HepG2 (cell line): ENCODE measurements around the gene BACH2. TPM values are rescaled to one million over a fixed set of nuclear protein-coding genes. Genes with fewer than 3 reads are reported as not detected.

Source experiments
- ATAC-seq: fragments of 200-7000 bp; cut with Tn5 transposase; 3 replicates; pipeline ENCODE4 v1.9.1; 2020; ENCODE audit warnings: mild to moderate bottlenecking, moderate library complexity
- BruUV-seq: library from RNA; stranded (reverse); fragments of 400-500 nt; replicated peaks from 2 replicates; lab custom pipeline; 2021; lab: Mats Ljungman, UMichigan
- CTCF ChIA-PET: fragments of 300-600 bp; formaldehyde crosslinking; extraction: SDS; loops from one replicate; lab custom pipeline; 2021; ENCODE audit warnings: low total read pairs, inconsistent platforms, low intra/inter-chr PET ratio; lab: Yijun Ruan, JAX
- POLR2A ChIA-PET: fragments of 350-600 bp; sonication (Branson Sonifier 250); formaldehyde crosslinking; loops from one replicate; lab custom pipeline; 2020; ENCODE audit warnings: antibody characterized with exemption, inconsistent platforms; lab: Yijun Ruan, JAX
- DNase-seq: peaks from one replicate; pipeline ENCODE4 v3.0.0-alpha.2; 2015; ENCODE audit warnings: low spot score
- FAIRE-seq: peaks from 3 replicates; lab custom pipeline; 2011; peaks lifted over from hg19 to GRCh38; lab: Jason Lieb, UNC
- H2AFZ ChIP-seq: one replicate; pipeline ENCODE4 v1.6.1; 2011; ENCODE audit warnings: low read length, inconsistent platforms
- H3K27ac ChIP-seq: fragments of 300-600 bp; 3 replicates; pipeline ENCODE4 v1.8.0; 2011; ENCODE audit warnings: mixed run types, mild to moderate bottlenecking, mixed read lengths, low read length, inconsistent platforms; ENCODE audit not compliant: insufficient read depth; ENCODE audit errors: extremely low read length
- H3K27me3 ChIP-seq, 2 experiments: fragments of 200-600 bp in 1 of 2; 2 replicates in 1 of 2; 3 replicates in 1 of 2; pipeline versions ENCODE4 v1.6.0 to v1.8.0; 2011; ENCODE audit warnings: low read length in 2 of 2, mild to moderate bottlenecking in 2 of 2, moderate library complexity in 2 of 2, inconsistent platforms in 1 of 2; ENCODE audit not compliant: insufficient read depth in 2 of 2, control insufficient read depth in 1 of 2
- H3K36me3 ChIP-seq, 2 experiments: fragments of 200-600 bp in 1 of 2; replicated peaks in 1 of 2; 2 replicates in 1 of 2; 3 replicates in 1 of 2; pipeline versions ENCODE4 v1.5.1 to v1.8.0; 2011; ENCODE audit warnings: low read length in 2 of 2, inconsistent platforms in 1 of 2; ENCODE audit not compliant: insufficient read depth in 2 of 2, control insufficient read depth in 1 of 2
- H3K4me1 ChIP-seq: 2 replicates; pipeline ENCODE4 v1.5.1; 2012; ENCODE audit warnings: low read length, inconsistent platforms; ENCODE audit not compliant: insufficient read depth
- H3K4me2 ChIP-seq: 2 replicates; pipeline ENCODE4 v1.6.0; 2011; ENCODE audit warnings: low read depth, low read length, inconsistent platforms
- H3K4me3 ChIP-seq, 3 experiments: fragments of 200-600 bp in 1 of 3; sonication (generic), shearing (Covaris generic) in 1 of 3; replicated peaks in 1 of 3; 2 replicates each; pipeline ENCODE4 v1.5.1; 2011 to 2016; ENCODE audit warnings: low read length in 3 of 3, inconsistent platforms in 2 of 3, low read depth in 2 of 3, mild to moderate bottlenecking in 2 of 3, control low read depth in 1 of 3, mixed read lengths in 1 of 3; ENCODE audit not compliant: insufficient read depth in 1 of 3
- H3K79me2 ChIP-seq: one replicate; pipeline ENCODE4 v1.6.1; 2011; ENCODE audit warnings: low read length, inconsistent platforms; ENCODE audit not compliant: insufficient read depth
- H3K9ac ChIP-seq: 2 replicates; pipeline ENCODE4 v1.6.0; 2011; ENCODE audit warnings: mild to moderate bottlenecking, low read depth, low read length, inconsistent platforms; ENCODE audit not compliant: insufficient read depth
- H3K9me3 ChIP-seq: 2 replicates; pipeline ENCODE4 v1.5.1; 2012; ENCODE audit warnings: mild to moderate bottlenecking, low read length
- H4K20me1 ChIP-seq: 2 replicates; pipeline ENCODE4 v1.6.0; 2011; ENCODE audit warnings: inconsistent platforms, mild to moderate bottlenecking, low read length, moderate library complexity; ENCODE audit not compliant: insufficient read depth
- ARHGAP35 ChIP-seq: sonication (generic); formaldehyde crosslinking; IDR thresholded peaks from 2 replicates; pipeline ENCODE4 v1.9.0; 2022; ENCODE audit warnings: mild to moderate bottlenecking, inconsistent platforms, moderate library complexity, missing genetic modification reagents, borderline replicate concordance
- ATRX ChIP-seq: sonication (generic); formaldehyde crosslinking; IDR thresholded peaks from 2 replicates; pipeline ENCODE4 v1.4.0; 2020; ENCODE audit warnings: missing genetic modification reagents, borderline replicate concordance
- BCLAF1 ChIP-seq: fragments of 450-650 bp; IDR thresholded peaks from 2 replicates; pipeline ENCODE4 v1.6.1; 2017; ENCODE audit warnings: mild to moderate bottlenecking
- PRPF4 ChIP-seq: fragments of 200-400 bp; formaldehyde crosslinking; IDR thresholded peaks from 2 replicates; pipeline ENCODE4 v1.6.1; 2016; ENCODE audit warnings: low read length, low read depth; ENCODE audit not compliant: poor library complexity, severe bottlenecking
- RBM39 ChIP-seq: fragments of 200-400 bp; formaldehyde crosslinking; IDR thresholded peaks from one replicate; pipeline ENCODE4 v1.6.1; 2018; ENCODE audit warnings: antibody characterized with exemption, mild to moderate bottlenecking, low read depth, low read length; ENCODE audit not compliant: poor library complexity, severe bottlenecking
- ZNF230 ChIP-seq: sonication (generic); formaldehyde crosslinking; IDR thresholded peaks from 2 replicates; pipeline ENCODE4 v1.4.0; 2020; ENCODE audit warnings: mild to moderate bottlenecking, missing genetic modification reagents
- ZNF770 ChIP-seq: sonication (generic); formaldehyde crosslinking; IDR thresholded peaks from 2 replicates; pipeline ENCODE4 v1.5.0; 2020; ENCODE audit warnings: mild to moderate bottlenecking, missing genetic modification reagents
- WGBS: methylation state at CpG from one replicate; pipeline ENCODE4 v1.1.6; 2017; ENCODE audit warnings: low lambda C conversion rate; 5-methylcytosine and 5-hydroxymethylcytosine counted together
- in situ Hi-C: cut with HindIII; loops from 2 replicates; pipeline ENCODE4 v1.10.0; 2017; ENCODE audit warnings: low pct_unique_long_range_greater_than_20kb; ENCODE audit not compliant: extremely low pct_ligation_motif_present
- intact Hi-C: fragments of 100-400 bp; cut with micrococcal nuclease; formaldehyde crosslinking; loops from one replicate; pipeline ENCODE4 v1.10.0; 2022; ENCODE audit not compliant: unreplicated experiment
- polyA plus RNA-seq, 8 experiments: library from polyadenylated mRNA; depleted of rRNA in 3 of 8; stranded (reverse) in 7 of 8; unstranded in 1 of 8; fragments of >200 nt; fragmentation: Illumina TruSeq in 4 of 8; extraction: Trizol in 4 of 8; gene quantifications; 2 replicates each; pipeline versions ENCODE4 v1.2.1 to v1.2.3, GENCODE V29; 2011 to 2016; ENCODE audit warnings: low read depth in 4 of 8, missing spikeins in 1 of 8, mixed read lengths in 1 of 8; ENCODE audit not compliant: insufficient read depth in 1 of 8
- total RNA-seq, 5 experiments: library from RNA; depleted of rRNA; stranded (reverse); fragments of >200 nt; fragmentation: Illumina TruSeq; extraction: Trizol; gene quantifications; 2 replicates each; pipeline ENCODE4 v1.2.3, GENCODE V29; 2016; ENCODE audit warnings: low read depth in 1 of 5

Gene BACH2
- total and polyA plus RNA-seq, 2 of the 13 experiments (the other 11 are each of a cell fraction or from before 2014, with no cell fraction given): 0.01 TPM; not detected in 1

GRCh38 chr6:90004511-90004910 lies 292.1 kb downstream of the BACH2 start:
- Histone ChIP-seq H3K36me3 (no peaks in the 10 kb centered on the region), H3K9ac (no peak overlapping the region), H2AFZ (no peak overlapping the region), H3K79me2 (no peaks in the 10 kb centered on the region), H3K27me3 (peaks cover 2 to 7% of the 10 kb centered on the region in 2 experiments; a peak in 4 of 5 replicates), H3K27ac (no peak overlapping the region), H4K20me1 (no peaks in the 10 kb centered on the region), H3K4me1 (no peaks in the 10 kb centered on the region), H3K4me2 (no peak overlapping the region), H3K4me3 (no peak overlapping the region), H3K9me3 (no peaks in the 10 kb centered on the region)
- FAIRE-seq (no peak), DNase-seq (no peak), ATAC-seq (no peak)
- intact Hi-C loops (no loop called here), in situ Hi-C loops (no loop called here)
- BruUV-seq: no TSS peak
- WGBS: 41% methylated on average over 3 of the region's 5 CpGs
- no peak for TF ChIP-seq ZNF770 (CRISPR knock-in tag)
- TF ChIP-seq BCLAF1: no peak
- no peak for TF ChIP-seq PRPF4
- no peak for TF ChIP-seq RBM39
- no peak for TF ChIP-seq ZNF230 (CRISPR knock-in tag)
- no peak for TF ChIP-seq ATRX
- TF ChIP-seq ARHGAP35 (CRISPR knock-in tag): no peak
- ChIA-PET POLR2A (no interaction called here), CTCF (no interaction called here)
